Heart right ventricle (tissue), 16 donors: ENCODE results near the gene ACTL10. TPM values are rescaled to one million over a fixed set of nuclear protein-coding genes. Genes with fewer than 3 reads are reported as not detected.

Experiments used
- ATAC-seq, 8 donors: fragments of 200-7000 bp; cut with Tn5 transposase; one replicate each; pipeline ENCODE4 v1.9.1; 2020; ENCODE audit warnings: mild to moderate bottlenecking in 8 of 8, moderate library complexity in 8 of 8, moderate number of reproducible peaks in 1 of 8
- DNase-seq, 2 donors: peaks; one replicate each; pipeline ENCODE4 v3.0.0-alpha.2; 2020
- H3K27ac ChIP-seq, 10 donors: fragments of 200-600 bp; sonication (generic) in 2 of 10; one replicate each; pipeline versions ENCODE4 v1.5.0 to v1.8.0; 2020 to 2022; ENCODE audit warnings: mild to moderate bottlenecking in 3 of 10
- H3K27me3 ChIP-seq, 7 donors: fragments of 200-600 bp; one replicate each; pipeline ENCODE4 v1.8.0; 2021 to 2022; ENCODE audit warnings: mild to moderate bottlenecking in 2 of 7
- H3K36me3 ChIP-seq, 9 donors: fragments of 200-600 bp; sonication (generic) in 1 of 9; one replicate each; pipeline versions ENCODE4 v1.5.0 to v1.8.0; 2020 to 2022; ENCODE audit warnings: mild to moderate bottlenecking in 2 of 9
- H3K4me1 ChIP-seq, 9 donors: fragments of 200-600 bp; sonication (generic) in 1 of 9; one replicate each; pipeline versions ENCODE4 v1.5.0 to v1.8.0; 2020 to 2022; ENCODE audit warnings: mild to moderate bottlenecking in 4 of 9
- H3K4me3 ChIP-seq, 10 donors: fragments of 200-600 bp; sonication (generic) in 2 of 10; one replicate each; pipeline versions ENCODE4 v1.5.0 to v1.8.0; 2020 to 2022; ENCODE audit warnings: mild to moderate bottlenecking in 7 of 10, moderate library complexity in 2 of 10
- H3K9me3 ChIP-seq, 11 donors: fragments of 200-600 bp in 10 of 11; sonication (generic) in 2 of 11; one replicate each; pipeline versions ENCODE4 v1.5.0 to v1.8.0; 2013 to 2022; ENCODE audit warnings: mild to moderate bottlenecking in 2 of 11, control low read depth in 1 of 11, moderate library complexity in 1 of 11
- CTCF ChIP-seq, 9 donors: fragments of 200-600 bp; sonication (generic) in 2 of 9; IDR thresholded peaks; one replicate each; pipeline versions ENCODE4 v1.5.0 to v1.8.0; 2021 to 2022; ENCODE audit warnings: antibody characterized with exemption in 9 of 9, mild to moderate bottlenecking in 5 of 9, moderate library complexity in 1 of 9
- WGBS, 2 donors: extraction: QIAGEN DNeasy Blood & Tissue Kit; methylation state at CpG; one replicate each; pipeline ENCODE4 v1.1.7; 2013; ENCODE audit warnings: inconsistent platforms in 1 of 2; 5-methylcytosine and 5-hydroxymethylcytosine counted together
- intact Hi-C, 10 donors: fragments of 100-400 bp; cut with DNase I; formaldehyde crosslinking; loops; one replicate each; pipeline versions ENCODE4 v1.11.1 to v1.14.2; 2022
- polyA plus RNA-seq, 2 donors: library from polyadenylated mRNA; stranded (reverse); fragments of 200-250 nt; gene quantifications; one replicate each; pipeline ENCODE4 v1.2.3, GENCODE V29; 2013
- total RNA-seq, 10 donors: library from RNA; stranded (reverse); fragmentation: NEBNext Ultra II Directional in 3 of 10; extraction: Animal tissue kit (Norgen Biotek cat#: 25700) in 3 of 10; gene quantifications; one replicate each; pipeline versions ENCODE4 v1.2.1 to v1.2.4, GENCODE V29; 2021 to 2023
- donor health status: Arrhythmogenic right ventricular cardiomyopathy.
- donor health status: ischemic (EF 13 %, LVEDD 7.1; RV severe dilation, severe dysfunction).
- donor health status: healthy with polysubstance abuse.
- donor health status: DM: no; HTN: yes; CAD: no.
- donor health status: DM: no; HTN: no; CAD: no.
- donor health status: ischemic (EF 25% LVEDD 6.9; RV normal size, moderate dysfunction).
- donor health status: ischemic (EF 25% LVEDD 5.7; RV mildly dilated, moderate dysfunction).
- donor health status: healthy.
- donor health status: DM: yes; HTN: yes; CAD: no.
- donor health status: Ischemic cardiomyopathy.
- donor health status: ischemic (EF 35%, LVEDD 5.7; RV mildly dilated, moderate dysfunction).
- donor health status: nonischemic (EF 11% LVEDD 7.7; RV severe dilation, severe dysfunction).
- donor health status: DM: yes; HTN: yes; CAD: no.
- donor health status: PGD.
- donor health status: ischemic (EF 29% LVEDD 5.4; RV normal size, mild dysfunction).
- donor health status: nonischemic (EF 23%, LVEDD 6.1; RV moderate dilation, normal function).

Gene ACTL10
- total and polyA plus RNA-seq, 12 donors: 0.11 to 1.2 (median 0.30) TPM; not detected in 4

- Histone ChIP-seq H3K27me3 (no peaks in the 10 kb centered on the region), H3K9me3 (no peaks in the 10 kb centered on the region), H3K4me3 (no peak overlapping the region), H3K27ac (no peak overlapping the region), H3K36me3 (peaks cover 0 to 88% (median 30%) of the 10 kb centered on the region in 9 donors), H3K4me1 (no peaks in the 10 kb centered on the region)
- intact Hi-C loops: no loop called here
- WGBS, 2 donors: 85 to 91% methylated on average over 2 of the region's 2 CpGs
- TF ChIP-seq CTCF (IDR thresholded peaks at IDR 0.05): no peak
- ATAC-seq: no peak
- no peak for DNase-seq
Measured at GRCh38 chr20:33709398-33709797, 42.7 kb downstream of the ACTL10 start.

- Histone ChIP-seq H3K27ac (no peak overlapping the region), H3K4me3 (no peak overlapping the region), H3K4me1 (no peaks in the 10 kb centered on the region), H3K9me3 (no peaks in the 10 kb centered on the region), H3K27me3 (no peaks in the 10 kb centered on the region), H3K36me3 (peaks cover 0 to 88% (median 30%) of the 10 kb centered on the region in 9 donors)
- peak in 1 of 8 donors; percentile 27 for ATAC-seq
- WGBS, 2 donors: 88 to 89% methylated on average over 16 of the region's 16 CpGs
- intact Hi-C loops: no loop called here
- no peak for TF ChIP-seq CTCF (IDR thresholded peaks at IDR 0.05)
- DNase-seq: no peak
Measured at GRCh38 chr20:33709905-33710541, 43.3 kb downstream of the ACTL10 start.

- Histone ChIP-seq H3K36me3 (peaks cover 0 to 82% (median 30%) of the 10 kb centered on the region in 9 donors), H3K27me3 (no peaks in the 10 kb centered on the region), H3K27ac (no peak overlapping the region), H3K9me3 (no peaks in the 10 kb centered on the region), H3K4me3 (no peak overlapping the region), H3K4me1 (no peaks in the 10 kb centered on the region)
- TF ChIP-seq CTCF (IDR thresholded peaks at IDR 0.05): no peak
- WGBS, 2 donors: 78 to 81% methylated on average over 14 of the region's 14 CpGs
- DNase-seq (no peak), ATAC-seq (peak in 1 of 8 donors; percentile 20)
- intact Hi-C loops: no loop called here
Measured at GRCh38 chr20:33710681-33711445, 44.1 kb downstream of the ACTL10 start.

GRCh38 chr20:33711446-33711738, 44.6 kb downstream of the ACTL10 start:
- 71 to 82% methylated on average over 1 of the region's 1 CpG for WGBS, 2 donors
- no peak for TF ChIP-seq CTCF (IDR thresholded peaks at IDR 0.05)
- H3K4me3 ChIP-seq: no peak overlapping the region

More at GRCh38 chr20:33711446-33711738, 44.6 kb downstream of the ACTL10 start:
- intact Hi-C loops: no loop called here
- ATAC-seq: no peak
- no peak for DNase-seq
- Histone ChIP-seq H3K9me3 (no peaks in the 10 kb centered on the region), H3K4me1 (no peaks in the 10 kb centered on the region), H3K27ac (no peak overlapping the region), H3K36me3 (peaks cover 0 to 77% (median 30%) of the 10 kb centered on the region in 9 donors), H3K27me3 (no peaks in the 10 kb centered on the region)
